B cell (primary cell): ENCODE results near the gene NELFE. TPM values are rescaled to one million over a fixed set of nuclear protein-coding genes. Genes with fewer than 3 reads are reported as not detected.

Experiments used
- ATAC-seq: fragments of 200-7000 bp; cut with Tn5 transposase; one replicate; pipeline ENCODE4 v1.10.0; 2021; ENCODE audit warnings: low read depth, mild to moderate bottlenecking, moderate number of reproducible peaks, moderate library complexity
- CTCF ChIA-PET: fragments of 350-600 bp; sonication (Branson Sonifier 250); formaldehyde crosslinking; loops from one replicate; lab custom pipeline; 2021; ENCODE audit warnings: antibody characterized with exemption, inconsistent platforms; lab: Charles Lee
- POLR2A ChIA-PET: fragments of 350-600 bp; sonication (Branson Sonifier 250); formaldehyde crosslinking; loops from one replicate; lab custom pipeline; 2021; ENCODE audit warnings: antibody characterized with exemption; lab: Charles Lee
- DNase-seq: peaks from one replicate; pipeline ENCODE4 v3.0.0; 2013
- H2AFZ ChIP-seq: 2 replicates; pipeline ENCODE4 v1.6.1; 2012; ENCODE audit warnings: mild to moderate bottlenecking, low read depth, low read length; ENCODE audit not compliant: insufficient read depth, poor library complexity, severe bottlenecking
- H3K27ac ChIP-seq, 2 donors: 1 replicate in 1 of 2; 2 replicates in 1 of 2; pipeline ENCODE4 v1.5.1; 2012 to 2013; ENCODE audit warnings: low read length in 2 of 2, mild to moderate bottlenecking in 2 of 2, moderate library complexity in 1 of 2
- H3K27me3 ChIP-seq, 4 experiments: fragments of 200-600 bp in 1 of 4; sonication (generic) in 1 of 4; replicated peaks in 1 of 4; 1 replicate in 2 of 4; 2 replicates in 2 of 4; pipeline versions ENCODE4 v1.6.1 to v1.7.0; 2013 to 2016; ENCODE audit warnings: low read length in 3 of 4, mild to moderate bottlenecking in 2 of 4, mixed read lengths in 1 of 4, moderate library complexity in 1 of 4; ENCODE audit not compliant: insufficient read depth in 4 of 4, control insufficient read depth in 3 of 4; ENCODE audit errors: control extremely low read depth in 1 of 4
- H3K36me3 ChIP-seq, 2 experiments: replicated peaks in 1 of 2; 1 replicate in 1 of 2; 2 replicates in 1 of 2; pipeline versions ENCODE4 v1.6.1 to v1.7.1; 2013; ENCODE audit warnings: low read length in 1 of 2; ENCODE audit not compliant: insufficient read depth in 2 of 2, control insufficient read depth in 1 of 2; ENCODE audit errors: control extremely low read depth in 1 of 2, extremely low read depth in 1 of 2
- H3K4me1 ChIP-seq, 2 donors: fragments of 200-600 bp in 1 of 2; sonication (generic) in 1 of 2; 1 replicate in 1 of 2; 2 replicates in 1 of 2; pipeline versions ENCODE4 v1.5.1 to v1.6.1; 2013 to 2017; ENCODE audit warnings: low read length in 2 of 2; ENCODE audit not compliant: control insufficient read depth in 2 of 2, insufficient read depth in 2 of 2
- H3K4me2 ChIP-seq: replicated peaks from 2 replicates; pipeline ENCODE3; 2012; ENCODE audit warnings: mild to moderate bottlenecking, low read depth, low read length; ENCODE audit not compliant: poor library complexity, severe bottlenecking
- H3K4me3 ChIP-seq, 5 experiments: fragments of 200-600 bp in 1 of 5; sonication (generic) in 1 of 5; 1 replicate in 3 of 5; 2 replicates in 2 of 5; pipeline versions ENCODE4 v1.5.1 to v1.7.0; 2011 to 2016; ENCODE audit warnings: low read length in 4 of 5, mild to moderate bottlenecking in 4 of 5, low read depth in 2 of 5, control low read depth in 1 of 5, moderate library complexity in 1 of 5; ENCODE audit not compliant: insufficient read depth in 1 of 5; ENCODE audit errors: control extremely low read depth in 1 of 5, extremely low read depth in 1 of 5
- H3K79me2 ChIP-seq: fragments of 200-600 bp; sonication (generic); one replicate; pipeline ENCODE4 v1.6.0; 2016; ENCODE audit warnings: low read length; ENCODE audit not compliant: control insufficient read depth, insufficient read depth
- H3K9ac ChIP-seq: fragments of 200-600 bp; sonication (generic); 2 replicates; pipeline ENCODE4 v1.6.1; 2017; ENCODE audit warnings: mild to moderate bottlenecking, low read length, moderate library complexity
- H3K9me3 ChIP-seq, 3 donors: one replicate each; pipeline versions ENCODE4 v1.6.1 to v1.7.1; 2013; ENCODE audit warnings: low read length in 2 of 3; ENCODE audit not compliant: control insufficient read depth in 2 of 3, insufficient read depth in 1 of 3; ENCODE audit errors: control extremely low read depth in 1 of 3
- H4K20me1 ChIP-seq: 2 replicates; pipeline ENCODE4 v1.6.0; 2012; ENCODE audit warnings: mild to moderate bottlenecking, low read length; ENCODE audit not compliant: insufficient read depth, control insufficient read depth, poor library complexity, severe bottlenecking
- H3K27ac Mint-ChIP-seq: one replicate; pipeline ENCODE4 v1.8.0; 2021; ENCODE audit warnings: mixed read lengths
- H3K27me3 Mint-ChIP-seq: one replicate; pipeline ENCODE4 v1.8.0; 2021; ENCODE audit warnings: mixed read lengths
- H3K4me1 Mint-ChIP-seq: one replicate; pipeline ENCODE4 v1.8.0; 2021; ENCODE audit warnings: mixed read lengths
- H3K4me3 Mint-ChIP-seq: one replicate; pipeline ENCODE4 v1.8.0; 2021; ENCODE audit warnings: mixed read lengths
- H3K9me3 Mint-ChIP-seq: one replicate; pipeline ENCODE4 v1.8.0; 2022; ENCODE audit warnings: mixed read lengths; ENCODE audit not compliant: insufficient read depth
- CTCF ChIP-seq: fragments of 200-600 bp; IDR thresholded peaks from one replicate; pipeline ENCODE4 v1.8.0; 2022; ENCODE audit warnings: antibody characterized with exemption, mild to moderate bottlenecking
- EZH2 ChIP-seq: IDR thresholded peaks from 2 replicates; pipeline ENCODE4 v1.6.1; 2012; ENCODE audit warnings: borderline replicate concordance, low read depth, mild to moderate bottlenecking, moderate library complexity, low read length; ENCODE audit not compliant: insufficient read depth, poor library complexity, severe bottlenecking
- WGBS: methylation state at CpG from one replicate; pipeline ENCODE4 v1.1.5; 2013; ENCODE audit warnings: missing lambda C conversion rate; ENCODE audit not compliant: insufficient coverage; 5-methylcytosine and 5-hydroxymethylcytosine counted together
- intact Hi-C: fragments of 100-400 bp; cut with micrococcal nuclease; formaldehyde crosslinking; loops from one replicate; pipeline ENCODE4 v1.10.0; 2022
- polyA plus RNA-seq: library from polyadenylated mRNA; depleted of rRNA; stranded (reverse); fragments of >200 nt; gene quantifications from 2 replicates; pipeline ENCODE4 v1.2.3, GENCODE V29; 2012
- total RNA-seq, 2 donors: library from RNA; stranded (reverse); fragments of 120-200 nt in 1 of 2; gene quantifications; 1 replicate in 1 of 2; 2 replicates in 1 of 2; pipeline versions ENCODE4 v1.2.3 to v1.2.4, GENCODE V29; 2013 to 2022

The NELFE gene
- total and polyA plus RNA-seq, 2 donors (not counting 1 experiment from before 2014, with no cell fraction given), result 39.0 to 53.7 TPM

- no peaks in the 10 kb centered on the region for H3K9me3 Mint-ChIP-seq
- H3K4me1 Mint-ChIP-seq, result no peaks in the 10 kb centered on the region
- H4K20me1 ChIP-seq, result no peaks in the 10 kb centered on the region
- no peaks in the 10 kb centered on the region for H3K9me3 ChIP-seq
- H3K79me2 ChIP-seq, result no peaks in the 10 kb centered on the region
- ChIA-PET CTCF (interaction anchor here (3.1 kb wide), 1 partner anchor 30 kb away, joined by 12 read pairs; no protein-coding TSS in a partner anchor), POLR2A (interaction anchor here (0.6 kb wide), 1 partner anchor 10 kb away, joined by 3 read pairs; no protein-coding TSS in a partner anchor)
- no peaks in the 10 kb centered on the region for H3K4me1 ChIP-seq
- no peak overlapping the region for H3K27ac ChIP-seq
- no peak overlapping the region for H3K4me2 ChIP-seq
- 100% methylated on average over 2 of the region's 6 CpGs for WGBS
- peaks cover 9% of the 10 kb centered on the region for H3K27me3 Mint-ChIP-seq
- H3K4me3 ChIP-seq, result no peak overlapping the region
- DNase-seq (no peak), ATAC-seq (no peak)
- no peaks in the 10 kb centered on the region for H3K36me3 ChIP-seq
- no peak overlapping the region for H3K9ac ChIP-seq
- H3K27me3 ChIP-seq, result no peaks in the 10 kb centered on the region
- TF ChIP-seq EZH2, result no peak
- TF ChIP-seq CTCF, result no peak
- H2AFZ ChIP-seq, result no peak overlapping the region
- H3K27ac Mint-ChIP-seq, result no peak overlapping the region
- H3K4me3 Mint-ChIP-seq, result no peak overlapping the region
- intact Hi-C loops, result no loop called here
These were observed 39.0 kb downstream of the NELFE start for GRCh38 chr6:31919624-31920303.

- no peaks in the 10 kb centered on the region for H3K9me3 Mint-ChIP-seq
- no CpG with 5 or more reads among the region's 8 CpGs for WGBS
- Histone ChIP-seq H3K79me2 (no peaks in the 10 kb centered on the region), H3K4me1 (no peaks in the 10 kb centered on the region), H3K4me2 (no peak overlapping the region), H3K27ac (no peak overlapping the region), H3K9me3 (no peaks in the 10 kb centered on the region), H3K27me3 (no peaks in the 10 kb centered on the region), H2AFZ (no peak overlapping the region), H3K9ac (no peak overlapping the region), H4K20me1 (no peaks in the 10 kb centered on the region), H3K4me3 (no peak overlapping the region), H3K36me3 (no peaks in the 10 kb centered on the region)
- ATAC-seq (no peak), DNase-seq (no peak)
- no peaks in the 10 kb centered on the region for H3K4me1 Mint-ChIP-seq
- H3K27me3 Mint-ChIP-seq, result peaks cover 9% of the 10 kb centered on the region
- H3K4me3 Mint-ChIP-seq, result no peak overlapping the region
- intact Hi-C loops, result no loop called here
- no peak overlapping the region for H3K27ac Mint-ChIP-seq
- ChIA-PET CTCF (interaction anchor here (1.1 to 1.7 kb wide), 2 partner anchors 28 to 35 kb away, joined by 3 read pairs; no protein-coding TSS in a partner anchor), POLR2A (no interaction called here)
- TF ChIP-seq EZH2, result no peak
- no peak for TF ChIP-seq CTCF
These were observed 40.6 kb downstream of the NELFE start for GRCh38 chr6:31918069-31918720.
